ENCODE measurements around the gene YIPF4.

- TF ChIP-seq CTCF (IDR thresholded peaks at IDR 0.05 in 4 of 5, conservative IDR thresholded peaks at IDR 0.05 in 1 of 5) (no peak), POLR2A (IDR thresholded peaks at IDR 0.05) (peak; percentile 55 to 68)
Measured at GRCh38 chr2:32277674-32278477, at the start of gene YIPF4.

Data from gastrocnemius medialis (tissue), 4 donors.